GM19351 (cell line): ENCODE measurements around the gene CAND2.
A peak's percentile ranks its signal among the peaks of the same experiment; 100 is the strongest.

Experiments used
- ATAC-seq: cut with Tn5 transposase; IDR thresholded peaks from one replicate; pipeline ENCODE4 v1.9.1; 2021; ENCODE audit warnings: mild to moderate bottlenecking, moderate library complexity; ENCODE audit not compliant: unreplicated experiment

Gene CAND2

DNA sequence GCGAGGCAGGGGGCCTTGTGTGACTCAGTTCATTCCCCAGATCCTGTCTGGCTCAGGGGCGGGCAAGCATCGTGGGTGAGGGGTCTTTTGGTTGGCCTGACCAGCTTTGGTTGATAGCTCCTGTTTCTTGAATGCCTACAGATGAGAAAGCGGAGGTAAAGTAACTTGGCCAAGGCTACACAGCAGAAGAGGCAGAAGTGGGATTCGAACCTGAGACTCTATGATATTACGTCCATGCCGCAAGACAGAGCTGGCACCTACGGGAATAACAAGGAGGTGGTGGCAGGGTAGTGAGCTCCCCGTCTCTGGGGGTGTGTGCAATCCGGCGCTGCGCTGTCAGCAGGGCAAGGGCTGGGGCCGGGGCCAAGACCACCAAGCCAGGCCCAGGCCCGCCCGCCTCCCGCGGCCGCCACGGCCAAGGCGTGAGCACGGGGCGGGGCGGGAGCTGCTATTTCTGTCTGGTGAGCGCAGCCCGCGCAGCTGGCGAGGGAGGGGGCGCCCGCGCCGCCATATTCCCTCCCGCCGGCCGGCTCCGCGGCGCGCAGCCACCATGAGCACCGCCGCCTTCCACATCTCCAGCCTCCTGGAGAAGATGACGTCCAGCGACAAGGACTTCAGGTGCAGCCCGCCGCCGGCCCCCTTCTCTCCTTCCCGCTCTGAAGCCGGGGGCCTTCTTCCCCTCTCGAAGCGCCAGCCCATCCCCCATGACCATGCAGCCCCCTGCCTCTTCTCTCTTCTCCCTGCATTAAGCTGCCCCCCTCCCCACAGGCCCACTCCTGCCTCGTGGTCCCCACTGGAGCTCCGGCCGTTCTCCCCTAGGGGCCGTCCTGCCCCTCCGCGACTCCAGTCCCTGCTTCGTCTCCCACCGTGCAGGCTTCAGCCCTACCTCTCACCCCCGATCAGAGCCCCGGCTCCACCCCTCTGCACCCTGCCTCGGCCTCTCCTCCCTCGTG, at the start of gene CAND2:
Gene CAND2 (plus strand): TSS at position 510 of the 953 bp plus-strand sequence. CDS start 41 bp downstream, at position 551.
- ATAC-seq: peak; percentile 77

DNA sequence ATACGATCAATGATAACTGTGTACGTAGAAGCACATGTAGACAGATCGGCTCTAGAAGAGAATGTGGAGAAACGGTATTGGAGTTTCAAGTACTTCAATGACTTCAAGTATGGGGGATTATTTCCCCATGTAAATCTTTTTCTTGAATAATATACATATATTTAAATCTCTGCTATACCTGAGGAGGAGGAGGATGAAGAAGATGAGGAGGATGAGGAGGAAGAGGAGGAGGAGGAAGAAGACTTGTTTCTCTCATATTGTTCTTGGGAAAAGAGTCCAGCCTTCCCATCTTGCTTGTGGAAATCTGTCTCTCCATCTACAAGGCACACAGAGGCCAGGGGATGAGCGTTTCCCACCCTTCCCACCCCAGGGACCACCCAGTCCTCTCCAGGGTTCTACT, 48.0 kb upstream of the CAND2 start:
- ATAC-seq: no peak

DNA sequence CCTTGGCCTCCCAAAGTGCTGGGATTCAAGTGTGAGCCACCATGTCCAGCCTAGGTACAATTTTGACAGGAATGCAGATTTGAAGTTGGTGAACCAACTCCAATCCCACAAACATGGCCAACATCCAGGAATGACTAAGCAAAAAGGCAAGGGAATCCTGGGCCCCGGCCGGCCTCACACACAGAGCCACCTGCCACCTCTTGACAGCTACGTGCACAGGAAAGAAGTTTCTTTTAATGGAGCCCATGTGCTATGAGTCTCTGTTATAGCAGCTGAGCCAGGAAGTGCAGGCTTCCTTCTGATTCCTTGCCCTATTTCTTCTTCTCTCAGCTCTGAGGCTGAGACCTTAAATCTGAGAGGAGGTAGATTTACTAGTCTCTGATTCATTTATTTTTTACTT, 46.3 kb upstream of the CAND2 start:
- peak; percentile 4 for ATAC-seq

DNA sequence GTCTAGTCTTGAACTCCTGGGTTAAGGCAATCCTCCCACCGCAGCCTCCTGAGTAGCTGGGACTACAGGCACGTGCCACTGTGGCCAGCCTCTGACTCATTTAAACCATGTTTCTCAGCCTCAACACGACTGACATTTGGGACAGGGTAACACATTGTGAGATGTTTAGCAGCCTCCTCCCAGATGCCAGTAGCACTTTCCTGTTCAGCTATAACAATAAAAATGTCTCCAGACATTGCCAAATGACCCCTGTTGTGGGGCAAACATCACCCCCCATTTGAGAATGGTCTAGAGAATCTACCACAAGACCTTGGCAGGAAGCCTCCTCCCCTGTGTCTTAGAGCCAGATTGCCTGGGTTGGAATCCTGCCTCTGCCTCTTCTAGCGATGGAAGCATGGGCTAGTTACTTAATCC, 45.8 kb upstream of the CAND2 start:
- ATAC-seq: peak; percentile 55

DNA sequence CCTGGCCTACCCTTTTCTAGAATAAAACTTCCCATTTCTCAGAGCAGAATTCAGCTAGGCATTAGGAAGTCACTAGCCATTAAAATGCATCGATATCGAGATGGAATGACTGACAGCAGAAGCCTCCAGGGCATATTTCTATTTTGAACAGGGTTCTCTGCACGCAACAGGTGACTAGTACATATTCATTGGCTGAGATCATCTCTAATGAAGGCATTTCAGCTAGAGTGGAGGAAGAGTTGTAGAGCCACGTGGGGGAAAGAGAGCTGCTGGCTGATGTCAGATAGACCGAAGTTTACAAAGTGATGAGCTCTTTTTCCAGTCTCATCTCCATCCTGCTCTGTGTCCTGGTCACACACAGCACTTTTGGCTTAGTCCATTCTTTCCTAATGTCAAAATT, 44.9 kb upstream of the CAND2 start:
- no peak for ATAC-seq

DNA sequence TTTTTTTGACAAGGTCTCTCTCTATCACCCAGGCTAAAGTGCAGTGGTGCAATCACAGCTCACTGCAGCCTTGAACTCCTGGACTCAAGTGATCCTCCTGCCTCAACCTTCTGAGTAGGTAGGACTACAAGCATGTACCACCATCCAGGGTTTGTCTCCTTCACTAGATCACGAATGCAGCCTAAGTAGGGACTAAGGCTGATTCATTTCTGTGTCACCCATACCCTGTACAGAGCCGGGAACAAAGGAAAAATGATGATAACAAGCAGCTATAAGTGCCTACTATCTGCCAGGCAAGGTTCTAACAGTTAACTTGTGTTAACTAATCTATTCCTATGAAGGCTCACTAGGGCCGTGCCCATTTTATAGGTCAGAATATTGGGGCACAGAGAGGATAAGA, 44.4 kb upstream of the CAND2 start:
- no peak for ATAC-seq

DNA sequence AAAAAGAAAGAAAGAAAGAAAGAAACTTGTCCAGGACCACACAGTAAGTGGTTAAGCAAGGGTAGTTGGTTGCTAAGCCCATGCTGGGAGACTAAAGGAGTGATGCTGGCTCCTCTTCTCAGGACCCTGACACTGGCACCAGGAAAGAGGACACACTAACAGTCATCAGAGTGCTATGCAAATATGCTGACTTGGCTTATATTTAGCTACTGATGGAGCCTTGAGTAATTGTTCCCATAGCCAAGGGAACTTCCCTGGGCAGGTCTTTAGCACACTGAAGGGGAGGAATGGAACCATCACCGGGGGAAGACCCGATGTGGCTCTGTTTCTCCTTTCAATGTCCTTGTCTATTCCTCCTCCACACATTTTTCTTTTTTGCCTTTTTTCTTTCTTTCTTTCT, 43.7 kb upstream of the CAND2 start:
- no peak for ATAC-seq

DNA sequence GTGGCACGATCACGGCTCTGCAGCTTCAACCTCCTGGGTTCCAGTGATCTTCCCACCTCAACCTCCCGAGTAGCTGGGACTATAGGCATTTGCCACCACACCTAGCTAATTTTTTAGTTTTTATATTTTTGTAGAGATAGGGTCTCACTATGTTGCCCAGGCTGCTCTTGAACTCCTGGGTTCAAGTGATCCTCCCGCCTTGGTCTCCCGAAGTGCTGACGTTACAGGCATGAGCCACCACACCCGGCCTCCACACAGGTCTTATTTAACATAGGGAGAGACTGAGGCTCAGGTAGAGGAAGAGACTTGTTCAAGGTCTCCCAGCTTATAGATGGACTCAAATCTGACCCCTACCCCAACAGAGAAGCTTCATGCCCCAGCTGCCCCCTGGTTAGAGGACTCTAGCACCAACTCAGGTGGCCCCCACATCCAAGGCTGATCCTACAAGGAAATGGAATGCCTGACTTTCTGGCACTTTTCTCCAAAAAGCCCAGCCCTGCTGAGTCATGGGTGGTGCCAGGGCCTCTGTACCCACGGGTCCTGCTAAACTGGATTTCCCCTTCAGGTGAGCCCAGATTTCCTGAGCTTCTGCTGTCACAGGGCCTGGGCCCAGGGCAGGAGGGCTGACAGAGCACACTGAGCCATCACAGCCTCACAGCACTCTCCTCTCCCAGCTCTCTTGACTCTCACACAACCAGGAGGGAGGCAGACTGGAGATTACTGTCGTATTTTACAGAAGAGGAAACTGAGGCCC, 43.0 kb upstream of the CAND2 start:
- ATAC-seq: no peak

DNA sequence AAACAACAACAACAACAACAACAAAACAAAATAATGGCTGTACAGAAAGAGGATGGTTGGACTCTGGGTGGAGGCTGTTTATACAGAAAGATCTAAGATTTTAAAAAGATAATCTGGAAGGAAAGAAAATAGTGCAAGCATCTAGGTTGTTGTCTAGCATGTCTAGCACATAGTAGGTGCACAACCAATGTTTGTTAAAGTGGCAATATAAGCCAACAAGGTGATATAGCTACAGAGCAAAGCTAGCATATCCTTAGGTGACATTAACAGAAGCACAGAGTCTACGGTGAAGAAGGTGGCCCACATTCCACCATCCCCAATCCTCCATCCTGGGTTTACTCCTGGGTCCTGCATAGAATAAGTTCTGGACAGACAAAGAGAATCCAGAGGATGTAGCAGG, 42.2 kb upstream of the CAND2 start:
- no peak for ATAC-seq

DNA sequence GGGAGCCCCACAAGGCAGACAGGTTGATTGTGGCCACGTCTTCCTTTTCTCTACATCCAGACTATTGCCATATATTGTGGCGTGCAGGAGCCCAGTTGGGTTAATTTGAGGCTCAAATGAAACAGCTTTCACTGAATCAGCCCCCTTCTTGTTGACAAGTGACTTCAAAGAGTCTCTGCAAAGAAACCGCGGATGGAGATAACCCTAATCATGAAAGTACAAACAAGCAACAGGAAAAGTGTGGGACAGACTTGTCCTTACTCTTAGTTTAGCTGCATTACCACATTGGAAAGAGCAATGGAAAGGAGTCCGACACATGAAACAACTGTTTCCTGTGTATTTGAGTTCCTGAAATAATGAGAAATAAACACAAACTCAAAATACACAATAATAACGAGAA, 40.7 kb upstream of the CAND2 start:
- ATAC-seq: no peak

DNA sequence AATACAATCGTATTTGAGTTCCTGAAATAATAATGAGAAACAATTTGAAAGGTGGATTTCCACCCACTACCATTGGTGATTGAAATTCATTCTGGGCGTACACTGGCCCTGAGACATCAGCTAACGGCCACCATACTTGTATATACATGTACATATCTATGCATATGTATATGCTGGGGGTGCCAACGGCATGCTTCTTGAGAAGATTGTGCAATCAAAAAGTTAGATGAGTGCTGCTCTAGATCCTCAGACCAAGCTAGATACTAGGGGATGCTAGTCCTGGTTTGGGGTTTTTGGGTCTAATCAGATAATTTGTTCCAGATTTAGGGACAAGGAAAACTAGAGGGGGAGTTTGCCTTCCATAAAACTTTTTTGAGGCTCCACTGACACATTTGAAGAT, 40.3 kb upstream of the CAND2 start:
- ATAC-seq: no peak

DNA sequence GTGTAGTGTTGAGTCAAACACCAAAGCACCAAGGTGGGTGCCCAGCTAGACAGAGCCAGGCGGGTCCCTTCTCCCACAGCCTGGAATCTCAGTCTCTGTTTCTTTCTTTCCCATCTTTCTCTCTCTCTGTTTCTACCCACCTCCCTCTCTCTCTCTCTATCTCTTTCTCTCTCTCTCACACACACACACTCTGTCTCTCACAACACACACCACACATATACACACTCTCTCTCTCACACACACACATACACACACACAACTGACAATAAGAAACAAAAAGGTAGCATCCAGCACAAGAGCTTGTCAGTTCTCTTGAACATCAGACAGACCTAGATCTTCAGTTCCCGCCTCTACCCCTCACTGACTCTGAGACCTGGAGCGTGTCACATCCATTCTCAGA, 39.8 kb upstream of the CAND2 start:
- ATAC-seq: no peak

DNA sequence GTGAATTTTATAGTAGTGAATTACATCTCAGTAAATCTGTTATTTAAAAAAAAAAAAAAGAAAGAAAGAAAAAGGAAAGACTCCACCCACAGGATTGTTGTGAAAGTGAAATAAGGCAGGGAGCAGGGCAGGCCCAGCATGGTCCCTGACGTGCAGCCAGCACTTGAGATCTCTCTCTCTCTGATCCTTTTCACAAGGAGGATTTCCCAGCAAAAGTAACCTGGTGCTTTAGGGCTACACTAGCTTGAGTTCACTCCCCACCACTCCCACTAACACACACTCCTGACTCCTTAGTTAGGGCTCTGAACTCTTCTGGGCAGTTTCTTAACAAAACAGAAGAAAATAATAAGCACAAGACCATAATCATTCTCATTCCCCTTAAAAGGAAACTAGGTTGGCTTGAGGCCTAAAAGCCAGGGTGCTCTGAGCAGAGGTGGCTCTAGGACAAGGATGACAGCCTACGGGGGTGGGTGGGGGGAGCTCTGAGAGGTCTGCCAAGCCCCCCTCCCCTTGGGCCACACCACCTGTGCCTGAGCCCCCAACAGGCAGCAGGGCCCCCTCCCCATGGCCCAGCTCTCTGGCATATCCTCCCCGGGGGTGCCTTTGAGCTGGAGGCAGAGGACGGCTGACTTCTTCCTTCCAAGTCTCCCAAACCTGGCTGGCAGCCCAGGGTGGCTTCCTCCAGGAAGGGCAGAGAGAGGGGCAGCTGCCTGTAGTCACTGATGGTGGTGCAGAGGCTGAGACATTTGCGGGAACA, 38.3 kb upstream of the CAND2 start:
- no peak for ATAC-seq

DNA sequence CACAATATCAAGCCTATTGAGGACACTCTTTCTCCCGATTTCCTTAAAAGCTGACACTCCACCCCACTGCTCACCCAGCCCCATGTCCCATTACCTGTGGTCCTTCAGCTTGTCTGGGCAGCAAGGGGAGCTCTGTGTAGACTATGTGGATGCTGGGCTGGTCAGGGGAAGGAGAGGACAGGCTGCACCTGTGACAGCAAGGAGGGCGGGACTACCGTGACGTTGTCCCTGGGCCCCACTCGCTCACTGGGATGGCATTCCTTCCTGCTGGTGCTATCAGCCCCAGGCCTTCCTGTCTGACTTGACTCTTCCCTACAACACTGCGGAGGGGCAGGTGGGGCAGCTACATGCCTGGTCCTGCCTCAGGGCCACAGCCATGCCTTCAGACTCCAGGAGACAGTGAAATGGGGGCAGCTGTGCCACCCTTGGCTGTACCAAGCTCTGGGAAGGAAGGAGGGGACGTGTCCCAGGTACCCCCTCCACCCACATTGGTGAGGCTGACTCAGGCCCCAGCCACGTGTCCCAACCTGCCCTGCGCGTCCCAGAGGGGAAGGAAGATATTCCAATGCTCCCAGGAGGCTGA, 37.3 kb upstream of the CAND2 start, which contains the start of gene TMEM40:
Gene TMEM40 (minus strand): TSS at position 163 of the 583 bp plus-strand sequence. CDS start 9,427 bp downstream, outside the sequence.
- ATAC-seq: no peak

DNA sequence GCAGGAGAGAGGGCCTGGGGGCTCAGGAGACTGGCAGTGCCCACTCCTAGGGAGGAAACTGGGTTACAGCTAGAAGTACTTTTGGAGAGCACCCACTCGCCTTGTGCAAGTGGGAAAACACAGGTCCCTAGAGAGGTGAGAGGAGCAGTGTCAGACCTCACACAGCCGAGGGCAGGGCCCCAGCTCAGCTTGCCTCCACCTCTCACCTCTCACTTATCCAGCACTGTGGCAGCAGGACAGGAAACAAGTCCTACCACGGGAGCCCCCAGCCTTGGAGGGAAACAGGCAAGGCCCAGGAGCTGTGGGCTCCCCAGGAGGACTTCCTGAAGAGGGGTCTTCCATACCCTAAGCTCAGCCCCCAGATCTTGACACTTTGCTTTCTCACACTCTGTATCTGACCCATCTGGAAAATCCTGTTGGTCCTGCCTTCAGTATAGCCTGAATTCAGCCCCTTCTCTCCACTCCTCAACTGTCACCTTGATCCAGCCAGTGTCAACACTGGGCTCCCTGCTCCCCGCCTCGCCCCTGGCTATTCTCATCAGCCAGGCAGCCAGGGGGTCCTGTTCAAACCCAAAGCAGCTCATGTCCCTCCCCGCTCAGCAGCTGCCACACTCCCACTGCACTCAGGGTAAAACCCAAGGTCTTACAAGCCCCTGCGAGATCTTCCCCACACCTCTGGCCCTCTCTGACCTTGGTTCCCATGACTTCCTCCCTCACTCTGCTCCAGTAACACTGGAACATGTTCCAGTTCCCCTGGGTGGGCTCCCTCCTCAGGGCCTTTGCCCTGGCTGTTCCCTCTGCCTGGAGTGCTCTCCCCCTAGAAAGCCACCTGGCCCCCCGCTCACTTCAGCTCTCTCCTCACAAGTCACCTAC, 36.6 kb upstream of the CAND2 start:
- no peak for ATAC-seq

DNA sequence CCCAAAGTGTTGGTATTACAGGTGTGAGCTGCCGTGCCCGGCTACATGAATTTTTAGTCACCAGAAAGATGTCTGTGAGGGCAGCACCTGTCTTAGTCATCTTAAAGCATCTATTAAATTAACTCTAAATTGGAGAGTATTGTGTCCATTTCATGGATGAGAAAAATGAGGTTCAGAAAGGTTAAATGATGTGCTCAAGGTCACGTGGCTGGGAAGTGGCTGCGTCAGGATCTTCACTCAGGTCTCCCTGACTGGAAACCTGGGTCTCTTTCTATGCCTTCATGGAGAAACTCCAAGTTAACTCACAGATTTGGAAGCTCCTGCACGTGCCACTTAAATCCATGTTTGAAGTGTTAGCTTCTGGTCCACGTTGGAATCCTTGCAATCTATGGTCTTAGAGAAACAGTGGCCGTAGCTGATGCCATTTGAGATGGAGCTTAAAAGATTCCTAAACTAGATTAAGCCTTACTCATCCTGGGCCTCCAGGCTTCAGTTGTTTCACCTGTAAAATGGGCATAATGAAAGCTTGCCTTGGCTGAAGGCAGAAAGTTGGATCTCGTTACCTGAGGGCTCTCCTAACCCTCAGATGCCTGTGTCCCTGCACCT, 32.2 kb upstream of the CAND2 start:
- no peak for ATAC-seq

DNA sequence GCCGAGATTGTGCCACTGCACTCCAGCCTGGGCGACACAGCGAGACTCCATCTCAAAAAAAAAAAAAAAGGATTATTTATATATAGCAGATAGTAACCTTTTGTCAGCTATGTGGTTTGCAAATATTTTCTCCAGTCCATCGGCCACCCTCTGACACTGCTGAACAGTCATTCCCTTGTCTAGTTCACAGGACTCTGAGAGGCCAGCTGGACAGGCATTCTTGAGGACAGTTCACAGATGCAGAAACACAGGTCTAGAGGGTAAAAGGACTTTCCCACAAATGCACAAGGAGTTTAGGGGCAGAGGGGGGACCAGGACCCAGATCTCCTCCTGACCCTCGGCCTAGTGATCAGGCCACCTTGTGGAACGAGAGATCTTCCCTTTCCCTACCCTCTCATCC, 29.9 kb upstream of the CAND2 start:
- no peak for ATAC-seq

DNA sequence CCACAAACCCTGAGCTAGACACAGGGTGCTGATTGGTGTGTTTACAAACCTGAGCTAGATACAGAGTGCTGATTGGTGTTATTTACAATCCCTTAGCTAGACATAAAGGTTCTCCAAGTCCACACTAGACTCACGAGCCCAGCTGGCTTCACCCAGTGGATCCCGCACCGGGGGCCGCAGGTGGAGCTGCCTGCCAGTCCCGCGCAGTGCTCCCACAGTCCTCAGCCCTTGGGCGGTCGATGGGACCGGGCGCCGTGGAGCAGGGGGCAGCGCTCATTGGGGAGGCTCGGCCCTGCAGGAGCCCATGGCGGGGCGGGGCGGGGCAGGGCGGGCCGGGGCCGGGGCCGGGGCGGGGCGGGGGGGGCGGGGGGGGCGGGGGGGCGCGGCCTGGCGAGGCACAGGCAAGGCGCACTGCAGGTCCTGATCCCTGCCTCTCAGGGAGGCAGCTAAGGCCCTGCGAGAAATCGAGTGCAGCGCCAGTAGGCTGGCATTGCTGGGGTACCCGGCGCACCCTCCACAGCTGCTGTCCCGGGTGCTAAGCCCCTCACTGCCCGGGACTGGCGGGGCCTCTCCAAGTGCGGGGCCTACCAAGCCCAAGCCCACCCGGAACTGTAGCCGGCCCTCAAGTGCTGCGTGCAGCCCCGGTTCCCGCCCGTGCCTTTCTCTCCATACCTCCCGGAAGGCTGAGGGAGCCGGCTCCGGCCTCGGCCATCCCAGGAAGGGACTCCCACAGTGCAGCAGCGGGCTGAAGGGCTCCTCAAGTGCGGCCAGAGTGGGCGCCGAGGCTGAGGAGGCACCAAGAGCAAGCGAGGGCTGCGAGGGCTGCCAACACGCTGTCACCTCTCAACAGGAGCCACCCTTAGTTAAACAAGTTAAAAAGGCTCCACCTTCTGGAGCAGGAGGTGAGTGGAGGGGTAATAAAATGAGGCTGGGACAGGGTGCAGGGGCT, 27.6 kb upstream of the CAND2 start:
- no peak for ATAC-seq
